Fibroblast of lung (primary cell): ENCODE results near the gene RASIP1.

Experiments
- EZH2 ChIP-seq: IDR thresholded peaks from 2 replicates; pipeline ENCODE4 v1.5.1; 2012; ENCODE audit warnings: low read length, control low read depth, mild to moderate bottlenecking; ENCODE audit errors: missing control alignments
- TF ChIP-seq, protein P1 (sequence below), 2 donors: IDR thresholded peaks in 1 of 2; conservative IDR thresholded peaks in 1 of 2; 1 replicate in 1 of 2; 2 replicates in 1 of 2; pipeline ENCODE4 v1.5.1; 2011 to 2012; ENCODE audit warnings: low read length in 2 of 2, control low read depth in 1 of 2, inconsistent platforms in 1 of 2, low read depth in 1 of 2, mild to moderate bottlenecking in 1 of 2

DNA sequence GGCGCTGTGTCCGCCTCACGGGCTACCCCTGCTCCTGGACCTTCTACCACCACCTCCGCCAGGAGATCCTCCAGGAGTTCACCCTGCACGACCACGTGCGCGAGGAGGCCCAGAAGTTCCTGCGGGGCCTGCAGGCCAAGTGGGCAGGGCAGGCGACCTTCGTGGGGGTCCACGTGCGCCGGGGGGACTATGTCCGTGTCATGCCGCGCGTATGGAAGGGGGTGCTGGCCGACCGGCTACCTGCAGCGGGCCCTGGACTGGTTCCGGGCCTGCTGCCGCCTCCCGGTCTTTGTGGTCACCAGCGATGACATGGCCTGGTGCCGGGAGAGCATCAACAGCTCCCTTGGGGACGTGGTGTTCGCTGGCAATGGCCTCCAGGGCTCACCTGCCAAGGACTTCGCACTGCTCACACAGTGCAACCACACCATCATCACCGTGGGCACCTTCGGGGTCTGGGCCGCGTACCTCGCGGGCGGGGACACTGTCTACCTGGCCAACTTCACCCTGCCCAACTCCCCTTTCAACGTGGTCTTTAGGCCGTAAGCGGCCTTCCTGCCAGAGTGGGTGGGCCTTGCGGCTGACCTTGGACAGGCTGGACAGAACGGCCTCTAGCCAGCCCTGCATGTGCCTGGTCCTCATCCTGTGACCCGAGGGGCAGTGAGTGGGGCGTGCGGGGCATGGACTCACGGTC is 59.8 kb downstream of the RASIP1 start:
- TF ChIP-seq, protein P1, sequence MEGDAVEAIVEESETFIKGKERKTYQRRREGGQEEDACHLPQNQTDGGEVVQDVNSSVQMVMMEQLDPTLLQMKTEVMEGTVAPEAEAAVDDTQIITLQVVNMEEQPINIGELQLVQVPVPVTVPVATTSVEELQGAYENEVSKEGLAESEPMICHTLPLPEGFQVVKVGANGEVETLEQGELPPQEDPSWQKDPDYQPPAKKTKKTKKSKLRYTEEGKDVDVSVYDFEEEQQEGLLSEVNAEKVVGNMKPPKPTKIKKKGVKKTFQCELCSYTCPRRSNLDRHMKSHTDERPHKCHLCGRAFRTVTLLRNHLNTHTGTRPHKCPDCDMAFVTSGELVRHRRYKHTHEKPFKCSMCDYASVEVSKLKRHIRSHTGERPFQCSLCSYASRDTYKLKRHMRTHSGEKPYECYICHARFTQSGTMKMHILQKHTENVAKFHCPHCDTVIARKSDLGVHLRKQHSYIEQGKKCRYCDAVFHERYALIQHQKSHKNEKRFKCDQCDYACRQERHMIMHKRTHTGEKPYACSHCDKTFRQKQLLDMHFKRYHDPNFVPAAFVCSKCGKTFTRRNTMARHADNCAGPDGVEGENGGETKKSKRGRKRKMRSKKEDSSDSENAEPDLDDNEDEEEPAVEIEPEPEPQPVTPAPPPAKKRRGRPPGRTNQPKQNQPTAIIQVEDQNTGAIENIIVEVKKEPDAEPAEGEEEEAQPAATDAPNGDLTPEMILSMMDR (conservative IDR thresholded peaks at IDR 0.05 in 1 of 2, IDR thresholded peaks at IDR 0.05 in 1 of 2; ENCODE audit: low read depth in 1 of 2, low read length in 2 of 2): no peak
- TF ChIP-seq EZH2: no peak
